AG10803 (cell line): ENCODE results near the gene CLN6.

Source experiments
- DNase-seq: peaks from one replicate; pipeline ENCODE4 v3.0.0; 2010; ENCODE audit warnings: low read depth
- H3K4me3 ChIP-seq: 2 replicates; pipeline ENCODE4 v1.5.1; 2011; ENCODE audit warnings: mild to moderate bottlenecking, low read length, control low read depth
- CTCF ChIP-seq: conservative IDR thresholded peaks from 2 replicates; pipeline ENCODE4 v1.5.1; 2011; ENCODE audit warnings: mild to moderate bottlenecking, low read length, control low read depth, inconsistent platforms

The CLN6 gene

GRCh38 chr15:68200016-68200861 lies 29.3 kb downstream of the CLN6 start:
- peak; percentile 12 for DNase-seq
- no peak overlapping the region for H3K4me3 ChIP-seq

GRCh38 chr15:68199340-68199739 lies 30.2 kb downstream of the CLN6 start:
- DNase-seq = no peak
- no peak overlapping the region for H3K4me3 ChIP-seq
- TF ChIP-seq CTCF = no peak

More at GRCh38 chr15:68200016-68200861, 29.3 kb downstream of the CLN6 start:
- TF ChIP-seq CTCF = no peak

- TF ChIP-seq CTCF = no peak
- H3K4me3 ChIP-seq = no peak overlapping the region
- no peak for DNase-seq
Observed at GRCh38 chr15:68197661-68198437, 31.7 kb downstream of the CLN6 start.

GRCh38 chr15:68197170-68197492 lies 32.4 kb downstream of the CLN6 start:
- DNase-seq = no peak
- H3K4me3 ChIP-seq = no peak overlapping the region
- TF ChIP-seq CTCF = no peak

GRCh38 chr15:68196445-68197169 lies 32.9 kb downstream of the CLN6 start:
- no peak for DNase-seq
- TF ChIP-seq CTCF = no peak
- no peak overlapping the region for H3K4me3 ChIP-seq

GRCh38 chr15:68195336-68196112 lies 34.0 kb downstream of the CLN6 start:
- H3K4me3 ChIP-seq = no peak overlapping the region
- no peak for DNase-seq
- no peak for TF ChIP-seq CTCF
